Iris pigment epithelial cell (primary cell): ENCODE results near the gene C1orf216.
"Not testable (repeated sequence)": the region's sequence is repeated elsewhere in the genome, so short reads cannot be mapped to it uniquely, and the experiment has no call there.

Experiments used
- DNase-seq: peaks from one replicate; pipeline ENCODE4 v3.0.0-alpha.2; 2011; ENCODE audit warnings: low read depth

Gene C1orf216

DNA sequence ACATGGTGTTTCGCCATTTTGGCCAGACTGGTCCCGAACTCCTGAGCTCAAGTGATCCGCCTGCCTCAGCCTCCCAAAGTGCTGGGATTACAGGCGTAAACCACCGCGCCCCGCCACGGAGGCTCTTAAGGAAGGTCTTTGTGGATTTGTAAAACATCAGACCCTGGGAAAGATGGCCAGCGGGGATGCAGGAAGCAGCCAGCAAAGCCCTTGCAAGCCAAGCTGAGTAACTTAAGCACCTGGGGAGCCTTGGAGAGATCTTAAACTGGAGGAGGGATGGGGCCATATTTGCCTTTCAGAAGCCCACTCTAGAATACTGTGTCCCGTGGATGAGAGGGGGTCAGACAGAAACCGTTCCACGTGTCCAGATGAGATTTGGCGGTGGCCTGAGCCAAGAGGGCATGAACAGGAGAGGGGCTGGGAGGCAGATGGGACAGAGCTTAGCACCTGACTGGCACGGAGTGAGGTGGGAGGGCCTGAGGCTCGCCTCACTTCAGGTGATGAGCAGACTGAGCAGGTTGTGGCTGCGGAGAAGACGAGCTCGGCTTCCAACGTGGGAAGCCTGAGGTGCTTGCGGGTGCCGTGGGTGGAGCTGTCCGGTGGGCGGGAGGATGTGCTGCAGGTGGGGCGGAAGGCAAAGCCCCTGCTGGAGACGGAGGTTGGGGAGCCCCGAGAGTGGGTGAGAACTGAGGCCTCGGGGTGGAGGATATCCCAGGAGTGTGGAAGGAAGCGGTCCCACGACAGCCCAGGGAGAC, 11.7 kb downstream of the C1orf216 start:
- DNase-seq: no peak

DNA sequence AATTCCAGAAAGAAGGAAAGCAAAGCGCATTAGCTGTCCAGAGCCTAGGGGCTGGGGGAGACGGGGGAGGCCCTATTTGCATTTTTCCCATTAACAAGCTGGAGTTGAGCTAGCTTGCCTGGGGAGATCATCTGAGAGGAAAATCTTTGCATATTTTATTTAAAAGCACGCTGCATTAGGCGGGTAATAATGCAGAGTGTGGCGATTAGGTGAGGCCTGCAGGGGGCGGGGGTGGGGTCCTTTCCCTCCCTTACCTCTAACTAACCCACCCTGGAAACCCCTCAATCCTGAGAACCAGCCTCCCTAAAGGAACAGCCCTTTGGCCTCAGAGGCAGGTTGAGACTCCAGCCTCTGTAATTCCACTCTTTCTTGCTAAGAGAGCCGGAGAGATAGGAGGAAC, 16.2 kb downstream of the C1orf216 start:
- no peak for DNase-seq

DNA sequence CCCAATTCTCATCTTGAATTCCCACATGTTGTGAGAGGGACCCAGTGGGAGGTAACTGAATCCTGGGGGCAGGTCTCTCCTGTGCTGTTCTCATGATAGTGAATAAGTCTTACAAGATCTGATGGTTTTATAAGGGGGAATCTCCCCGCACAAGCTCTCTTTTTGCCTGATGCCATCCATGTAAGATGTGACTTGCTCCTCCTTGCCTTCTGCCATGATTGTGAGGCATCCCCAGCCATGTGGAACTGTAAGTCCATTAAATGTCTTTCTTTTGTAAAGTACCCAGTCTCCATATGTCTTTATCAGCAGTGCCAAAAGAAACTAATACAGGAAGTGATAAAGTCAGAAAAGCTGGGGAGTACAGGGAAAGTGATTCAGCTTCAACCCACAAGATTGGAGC, 19.5 kb downstream of the C1orf216 start:
- DNase-seq: not testable (repeated sequence)

DNA sequence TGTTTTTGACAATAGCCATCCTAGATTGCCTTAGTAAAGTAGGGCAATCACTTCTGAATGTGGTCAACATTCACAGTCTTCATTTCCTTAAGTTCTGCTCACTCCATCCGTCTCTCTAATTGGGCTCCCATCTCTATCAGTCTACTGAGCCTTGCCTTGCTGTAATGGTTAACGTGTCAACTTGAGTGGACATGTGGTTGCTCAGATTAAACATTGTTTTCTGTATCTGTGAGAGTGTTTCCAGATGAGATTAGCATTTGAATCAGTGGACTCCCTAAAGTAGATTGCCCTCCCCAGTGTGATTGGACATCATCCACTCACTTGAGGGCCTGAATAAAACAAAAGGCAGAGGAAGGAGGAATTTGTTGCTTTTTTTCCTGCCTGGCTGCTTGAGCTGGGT, 26.4 kb downstream of the C1orf216 start:
- DNase-seq: no peak

DNA sequence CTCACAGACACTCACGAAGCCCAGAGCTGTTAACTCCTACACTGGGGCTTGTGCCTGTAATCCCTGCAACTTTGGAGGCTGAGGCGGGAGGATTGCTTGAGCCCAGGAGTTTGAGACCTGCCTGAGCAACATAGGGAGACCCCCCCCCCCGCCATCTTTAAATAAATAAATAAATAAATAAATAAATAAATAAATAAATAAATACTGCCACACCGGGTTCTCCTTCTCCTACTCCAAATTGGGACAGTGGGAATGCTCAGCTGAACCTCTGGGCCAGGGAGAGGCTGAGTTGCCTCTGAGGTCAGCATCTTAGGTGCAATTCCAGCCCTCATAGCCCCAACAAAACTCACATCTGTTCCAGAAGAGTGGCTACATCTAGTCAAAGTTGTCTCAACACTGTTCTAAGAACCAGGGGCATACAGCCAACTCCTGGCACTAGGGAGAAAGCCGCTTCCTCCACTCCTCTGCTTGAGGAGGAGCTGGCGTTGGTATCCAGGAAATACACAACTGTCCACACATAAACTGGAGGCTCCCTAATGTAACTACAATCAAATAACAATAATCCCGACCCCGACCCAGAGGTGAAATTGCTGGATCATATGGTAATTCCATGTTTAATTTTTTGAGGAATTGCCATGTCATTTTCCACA, 27.0 kb downstream of the C1orf216 start:
- no peak for DNase-seq

DNA sequence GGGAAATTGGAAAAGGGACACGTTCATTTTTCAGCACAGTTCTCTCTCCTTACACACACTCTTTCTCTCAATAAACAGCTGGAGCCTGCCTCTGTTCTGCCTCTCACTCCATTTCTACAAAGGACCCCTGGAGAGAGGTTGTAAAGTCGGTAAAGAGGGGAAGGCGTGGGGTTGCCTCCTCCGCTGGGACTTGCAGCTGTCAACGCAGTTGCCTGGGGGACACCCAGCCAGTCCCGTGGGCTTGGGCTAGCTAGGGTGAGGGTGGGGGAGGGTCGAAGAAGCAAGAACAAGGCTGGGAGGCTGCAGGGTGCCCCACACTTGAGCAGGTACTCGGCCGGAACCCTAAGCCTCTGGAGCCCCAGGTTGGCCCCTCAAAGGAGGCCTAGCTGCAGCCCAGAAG, 27.6 kb downstream of the C1orf216 start:
- no peak for DNase-seq

DNA sequence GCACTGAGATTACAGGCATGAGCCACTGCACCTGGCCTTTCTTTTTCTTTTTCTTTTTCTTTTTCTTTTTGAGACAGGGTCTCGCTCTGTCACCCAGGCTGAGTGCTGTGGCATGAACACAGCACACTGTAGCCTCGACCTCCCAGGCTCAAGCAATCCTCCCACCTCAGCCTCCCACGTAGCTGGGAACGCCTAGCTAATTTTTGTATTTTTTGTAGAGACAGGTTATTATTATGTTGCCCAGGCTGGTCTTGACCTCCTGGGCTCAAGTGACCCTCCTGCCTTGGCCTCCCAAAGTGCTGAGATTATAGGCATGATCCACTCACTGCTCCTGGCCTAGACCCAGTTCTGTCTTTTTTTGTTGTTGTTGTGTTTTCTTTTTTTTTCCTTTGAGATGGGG, 28.6 kb downstream of the C1orf216 start:
- DNase-seq: not testable (repeated sequence)

DNA sequence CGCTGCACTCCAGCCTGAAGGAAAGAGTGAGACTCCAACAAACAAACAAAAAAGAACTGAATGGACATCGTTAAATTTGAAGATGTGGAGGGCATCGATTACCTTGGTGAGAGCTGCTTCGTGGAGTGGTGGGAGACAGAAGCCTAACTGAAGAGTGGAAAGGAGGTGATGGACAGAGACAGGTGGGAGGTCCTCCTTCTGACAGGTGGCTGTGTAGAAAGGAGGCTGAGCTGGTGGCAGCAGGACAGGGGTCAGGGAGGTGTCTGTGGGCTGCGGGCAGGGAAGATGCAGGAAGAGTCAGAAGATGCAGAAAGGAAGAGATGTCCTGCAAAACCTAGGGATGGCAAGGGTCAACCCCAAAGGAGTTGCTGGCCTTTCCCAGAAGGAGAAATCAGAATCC, 30.5 kb downstream of the C1orf216 start:
- DNase-seq: no peak

DNA sequence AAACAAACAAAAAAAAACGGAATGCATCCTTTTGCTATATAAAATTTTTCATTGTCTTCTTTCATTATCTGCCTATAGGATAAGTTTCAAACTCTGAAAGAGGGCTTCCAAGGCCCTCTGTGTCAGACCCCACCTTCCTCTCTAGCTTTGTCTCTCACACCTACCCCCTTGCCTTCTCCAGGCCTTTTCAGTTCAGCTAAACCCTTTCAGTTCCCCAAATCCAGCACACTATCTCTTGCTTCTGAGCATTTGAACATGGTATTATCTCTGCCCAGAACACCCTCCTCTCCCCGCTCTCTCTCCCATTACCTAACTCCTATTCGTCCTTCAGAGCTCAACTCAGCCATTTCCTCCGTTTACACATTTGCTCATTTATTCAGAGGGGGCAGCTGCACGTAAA, 35.7 kb downstream of the C1orf216 start:
- DNase-seq: no peak

DNA sequence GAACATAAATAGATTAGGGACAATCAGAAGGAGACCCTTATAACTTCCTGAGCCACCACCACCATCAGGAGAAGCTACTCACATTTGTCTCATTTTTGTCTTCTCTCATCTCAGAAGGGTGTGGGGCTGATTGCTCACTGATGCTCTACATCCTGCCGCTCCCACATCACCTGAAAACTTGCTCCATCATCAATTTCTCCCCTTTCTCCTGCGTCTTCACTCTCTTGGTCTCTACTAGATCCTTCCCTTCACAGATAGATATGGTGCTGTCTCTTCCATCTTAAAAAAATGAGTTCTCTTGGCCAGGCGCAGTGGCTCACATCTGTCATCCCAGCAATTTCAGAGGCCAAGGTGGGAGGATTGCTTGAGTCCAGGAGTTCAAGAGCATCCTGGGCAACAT, 38.4 kb downstream of the C1orf216 start:
- no peak for DNase-seq

DNA sequence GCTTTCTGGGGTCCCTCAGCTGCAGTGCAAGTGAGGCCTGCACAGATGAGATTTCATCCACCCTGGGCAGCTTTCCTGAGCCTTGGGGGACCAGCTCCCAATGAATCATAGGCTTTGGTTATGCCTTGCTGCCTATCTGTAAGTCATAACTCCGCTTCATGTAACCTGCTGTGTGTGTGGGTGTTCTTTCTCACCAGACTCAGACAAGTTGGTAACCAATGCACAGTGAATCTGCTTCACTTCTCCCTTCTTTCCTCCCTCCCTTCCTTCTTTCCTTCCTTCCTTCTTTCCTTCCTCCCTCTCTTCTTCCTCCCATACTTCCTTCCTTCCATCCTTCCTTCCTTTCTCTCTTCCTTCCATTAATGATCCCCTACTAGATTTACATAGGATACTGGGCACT, 42.9 kb downstream of the C1orf216 start:
- DNase-seq: peak; percentile 52

DNA sequence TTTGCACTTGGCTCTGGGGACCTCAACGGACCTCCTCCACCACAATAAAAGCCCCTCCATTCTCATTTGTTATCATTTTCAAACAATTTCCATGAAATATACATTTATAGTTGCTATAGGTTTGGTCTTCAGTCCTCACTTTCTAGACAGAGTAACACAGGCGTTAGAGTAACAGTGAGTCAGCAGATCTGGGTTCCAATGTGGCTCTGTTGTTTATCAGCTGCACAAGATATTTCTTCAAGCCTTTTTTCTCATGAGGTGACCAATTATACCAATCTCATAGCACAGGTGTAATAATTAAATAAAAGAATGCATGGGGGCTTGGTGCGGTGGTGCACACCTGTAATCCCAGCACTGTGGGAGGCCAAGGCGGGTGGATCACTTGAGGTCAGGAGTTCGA, 44.6 kb downstream of the C1orf216 start:
- DNase-seq: peak; percentile 4

DNA sequence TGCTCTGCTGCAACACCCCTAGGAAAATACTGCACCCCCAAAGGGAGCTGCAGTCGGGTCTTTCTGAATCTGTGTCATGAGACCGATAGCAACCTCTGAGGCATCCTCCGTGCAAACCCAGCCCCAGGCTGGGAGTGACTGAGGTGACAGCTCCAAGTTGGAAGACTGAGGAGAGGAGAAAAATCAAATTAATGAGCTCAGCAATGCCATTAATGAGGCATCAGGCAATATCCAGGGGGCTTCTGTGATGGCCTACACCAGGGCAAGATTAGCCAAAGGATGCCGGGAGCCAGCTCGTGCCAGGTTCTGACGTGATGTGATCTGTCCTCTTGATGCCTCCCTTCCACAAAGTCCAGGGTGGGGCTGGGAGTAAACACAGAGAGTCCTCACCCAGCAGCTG, 46.6 kb downstream of the C1orf216 start:
- DNase-seq: no peak

DNA sequence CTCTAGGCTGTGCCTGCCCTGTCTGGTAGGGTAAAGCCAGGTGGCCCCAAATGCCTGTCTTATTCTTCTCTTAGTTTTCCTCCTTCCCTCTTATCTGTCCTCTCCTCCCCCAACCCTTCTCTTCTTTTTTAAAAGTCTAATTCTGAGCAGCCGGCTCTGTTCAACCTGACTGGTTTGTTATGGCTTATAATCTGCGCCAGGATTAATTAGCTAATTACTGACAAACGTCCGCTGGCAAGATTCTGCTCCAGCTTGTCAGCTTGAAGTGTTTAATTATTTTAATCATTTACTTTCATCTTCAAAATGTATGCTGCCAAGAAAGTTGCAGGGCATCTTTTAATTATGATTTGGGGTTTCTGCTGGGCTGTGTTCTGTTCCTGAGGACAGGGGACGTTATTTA, 50.2 kb downstream of the C1orf216 start:
- DNase-seq: no peak

DNA sequence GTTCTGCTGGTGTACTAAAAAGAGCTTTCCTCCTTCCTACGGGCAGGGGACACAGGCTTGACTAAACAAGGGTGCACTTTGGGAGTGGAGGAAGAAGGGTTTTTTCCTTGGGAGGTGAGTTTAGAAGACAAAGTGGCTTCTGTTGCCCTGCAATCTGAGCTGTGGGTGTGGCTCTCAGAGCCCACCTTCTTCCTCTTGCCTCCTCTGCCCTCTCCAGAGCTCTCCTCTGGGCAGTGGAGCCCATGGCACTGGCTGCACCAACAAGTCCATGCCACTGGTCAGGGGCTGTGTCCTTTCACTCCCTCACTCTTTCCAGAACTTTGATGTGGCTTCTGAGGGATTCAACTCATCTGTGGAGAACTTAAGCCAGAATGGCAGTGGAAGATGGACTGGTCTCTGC, 51.8 kb downstream of the C1orf216 start:
- DNase-seq: no peak

DNA sequence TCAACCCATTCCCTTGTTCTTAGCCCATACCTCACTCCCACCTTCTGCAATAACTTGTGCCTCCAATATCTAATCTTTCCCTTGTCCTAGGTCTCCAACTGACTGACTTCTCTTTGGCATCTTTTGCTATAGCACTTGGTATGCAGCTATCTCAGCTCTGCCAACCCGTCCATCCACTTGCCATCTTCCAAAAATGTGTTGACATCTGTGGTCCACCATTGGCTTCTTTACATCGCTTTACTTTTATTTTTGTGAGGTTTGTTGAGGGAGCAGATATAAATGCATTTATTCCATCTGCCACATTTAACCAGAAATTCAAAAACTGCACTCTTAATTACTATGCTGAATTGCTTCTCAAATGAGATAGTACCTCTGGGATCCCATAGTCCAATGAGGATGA, 52.5 kb downstream of the C1orf216 start:
- DNase-seq: no peak
